GM18508 (cell line): ENCODE data around the gene LRCOL1.

Source experiments
- ATAC-seq: cut with Tn5 transposase; IDR thresholded peaks from one replicate; pipeline ENCODE4 v1.9.1; 2021; ENCODE audit warnings: moderate number of reproducible peaks; ENCODE audit not compliant: insufficient read depth, unreplicated experiment

LRCOL1 gene

GRCh38 chr12:132555686-132556085 lies 54.7 kb downstream of the LRCOL1 start:
- ATAC-seq: no peak

- no peak for ATAC-seq
These were observed 55.3 kb downstream of the LRCOL1 start for GRCh38 chr12:132554845-132555630.
